ENCODE data around the gene PSMG2.

DNA sequence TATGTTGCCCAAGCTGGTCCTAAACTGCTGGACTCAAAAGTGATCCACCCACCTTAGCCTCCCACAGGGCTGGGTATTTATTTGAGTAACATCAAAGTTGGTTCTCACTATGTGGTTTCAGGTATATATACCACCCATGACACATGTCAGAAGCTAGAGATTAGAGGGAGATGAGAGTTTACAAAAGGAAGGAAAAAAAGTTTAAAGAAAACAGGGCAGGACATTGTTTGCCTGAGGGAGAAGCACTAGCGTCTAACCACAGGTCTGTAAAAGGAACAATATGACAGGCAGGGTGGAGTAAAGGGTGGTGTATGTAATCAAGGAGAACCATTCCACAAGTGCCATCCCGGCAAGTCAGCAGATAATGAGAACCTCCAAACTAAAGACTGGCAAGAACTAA lies 8.8 kb upstream of the PSMG2 start:
- TF ChIP-seq POLR2AphosphoS5 (IDR thresholded peaks at IDR 0.05; ENCODE audit: low read depth, low read length) (no peak), TAF1 (IDR thresholded peaks at IDR 0.05; ENCODE audit: borderline replicate concordance, low read depth, low read length) (no peak)

Measured in GM12892 (cell line).